HUDEP-2 (cell line): Measurements from ENCODE around the gene LMLN.
A peak's percentile ranks its signal among the peaks of the same experiment; 100 is the strongest.
"Not testable (repeated sequence)": the region's sequence is repeated elsewhere in the genome, so short reads cannot be mapped to it uniquely, and the experiment has no call there.

Experiments
- DNase-seq, 76 experiments: peaks; one replicate each; lab custom pipeline; 2025; ENCODE audit not compliant: unreplicated experiment in 76 of 76; lab: John Stamatoyannopoulos, UW

Gene LMLN

DNA sequence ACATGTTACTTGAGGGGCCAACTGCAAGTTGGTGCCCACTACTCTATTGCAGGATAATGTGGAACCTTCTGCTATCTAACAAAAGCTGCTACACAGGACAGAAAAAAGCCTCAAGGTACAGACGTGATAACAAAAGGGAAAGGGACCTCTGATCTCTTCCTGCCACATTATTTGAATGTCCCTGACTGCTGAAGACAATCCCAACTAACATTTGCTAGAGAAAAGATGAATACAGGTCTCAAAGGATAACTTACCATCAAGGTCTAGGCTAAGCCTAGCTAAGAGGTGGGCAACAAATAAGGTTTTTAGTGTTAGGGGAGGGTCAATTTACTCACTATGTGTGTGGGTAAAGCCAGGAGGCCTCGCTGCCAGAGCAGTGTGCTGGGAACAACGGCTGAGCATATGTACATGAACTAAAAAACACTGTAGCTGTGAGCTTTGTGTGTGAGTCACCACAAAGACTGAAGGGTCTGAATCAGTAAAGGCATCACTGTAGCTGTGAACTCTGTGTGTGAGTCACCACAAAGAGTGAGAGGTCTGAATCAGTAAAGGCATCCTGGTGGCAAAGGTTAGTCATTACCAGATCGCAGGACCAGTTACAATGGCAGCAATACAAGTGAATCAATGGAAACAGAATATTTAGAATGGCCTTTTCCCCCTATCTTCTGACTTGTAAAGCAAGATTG, 111.7 kb downstream of the LMLN start:
- DNase-seq = peak in 50 of 76 experiments; percentile 1 to 85 (median 41)

DNA sequence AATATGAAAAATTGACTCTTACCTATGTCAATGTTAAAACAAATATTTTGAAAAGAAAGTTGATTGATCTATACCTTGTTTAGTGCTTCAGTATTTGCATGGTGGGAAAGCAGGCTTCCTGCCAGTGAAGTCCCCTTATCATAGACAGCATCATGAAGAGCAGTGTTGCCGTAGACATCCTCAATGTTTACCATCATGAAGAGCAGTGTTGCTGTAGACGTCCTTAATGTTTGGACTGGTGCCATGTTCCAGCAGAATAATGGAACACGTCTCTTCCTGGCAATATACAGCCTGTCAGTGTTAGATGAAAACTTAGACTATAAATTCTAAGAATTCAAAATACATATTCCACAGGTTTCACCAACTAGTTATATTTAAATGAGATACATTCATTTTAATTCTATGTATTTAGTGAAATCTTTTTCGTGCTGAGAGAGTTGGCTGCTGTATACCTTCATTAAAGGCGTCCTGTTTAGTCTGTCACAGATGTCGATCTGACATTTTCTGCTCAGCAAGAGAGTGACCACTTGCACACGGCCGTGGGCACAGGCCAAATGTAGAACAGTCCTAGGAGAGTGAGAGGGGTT, 116.8 kb downstream of the LMLN start:
- no peak for DNase-seq

DNA sequence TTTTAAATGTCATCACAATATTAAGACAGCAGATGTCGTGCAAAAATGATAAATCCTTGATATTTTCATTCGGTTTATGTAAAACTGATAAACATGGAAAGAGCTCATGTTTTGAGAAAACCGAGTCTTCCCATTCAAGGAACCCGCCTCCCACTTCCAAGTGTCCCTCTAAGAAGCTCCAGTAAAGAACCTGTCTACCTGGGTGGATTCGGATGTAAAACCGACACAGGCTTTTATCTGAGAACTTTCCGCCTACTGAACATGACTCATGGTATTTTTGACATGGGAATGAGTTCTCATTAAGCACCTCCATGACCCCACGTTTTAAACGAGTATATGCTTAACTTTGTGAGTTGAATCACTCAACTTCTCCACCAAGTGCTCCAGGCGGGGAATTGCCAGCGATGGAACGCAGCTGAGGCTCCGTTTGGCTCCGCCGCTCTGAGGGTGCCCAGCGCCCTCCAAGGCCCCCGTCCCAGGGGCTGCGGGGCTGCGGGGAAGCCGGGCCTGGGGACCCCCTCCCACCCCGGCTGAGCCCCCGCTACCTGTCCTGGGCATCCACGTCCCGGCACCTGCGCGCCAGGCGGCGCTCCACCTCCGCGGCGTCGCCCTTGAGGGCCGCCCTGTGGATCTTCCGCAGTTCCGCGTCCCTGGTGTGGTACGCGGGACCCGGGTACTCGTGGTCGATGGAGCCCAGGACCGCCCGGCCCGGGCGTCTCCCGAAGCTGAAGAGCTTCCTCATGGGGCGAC, 119.9 kb downstream of the LMLN start:
- DNase-seq = peak in 18 of 76 experiments; percentile 1 to 51 (median 14)

DNA sequence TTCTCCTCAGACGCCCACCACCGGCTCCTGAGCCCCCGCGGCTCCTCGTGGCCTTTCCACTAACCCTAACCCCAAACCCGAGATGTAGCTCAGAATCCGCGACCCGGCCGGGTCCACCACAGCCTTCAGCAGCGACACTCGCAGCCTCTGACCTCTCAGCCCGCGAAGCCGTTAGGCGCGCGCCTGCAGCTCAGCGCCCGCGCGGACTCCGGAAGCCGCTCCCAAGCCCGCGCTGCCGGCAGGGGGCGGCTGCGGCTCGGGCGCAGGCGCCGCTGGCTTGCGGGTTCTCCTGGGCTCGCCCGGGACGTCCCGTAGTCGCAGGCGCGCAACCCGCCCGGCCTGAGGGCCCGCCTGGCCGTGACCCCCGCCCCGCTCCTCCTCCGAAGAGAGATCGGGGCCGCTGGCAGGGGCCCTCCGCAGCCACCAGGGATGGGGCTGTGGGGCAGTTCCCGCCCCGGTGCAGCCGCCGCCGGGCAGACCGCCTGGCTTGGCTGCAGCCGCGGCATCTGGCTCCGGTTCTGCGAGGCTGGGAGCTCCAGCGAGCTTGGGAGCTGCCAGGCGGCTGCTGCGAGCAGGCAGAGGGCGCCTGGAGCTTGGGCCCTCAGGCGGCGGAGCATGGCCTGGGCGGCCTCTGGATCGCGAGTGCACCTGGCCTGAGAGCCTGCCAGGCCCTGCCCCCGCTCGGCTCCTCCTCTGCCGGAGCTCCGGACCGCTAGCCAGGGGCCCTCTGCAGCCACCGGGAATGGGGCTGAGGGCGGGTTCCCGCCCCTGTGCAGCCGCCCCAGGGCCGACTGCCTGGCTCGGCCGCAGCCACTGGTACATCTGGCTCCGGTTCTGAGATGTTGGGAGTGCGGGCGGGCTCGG, 120.7 kb downstream of the LMLN start:
- peak in 67 of 76 experiments; percentile 5 to 82 (median 53) for DNase-seq

DNA sequence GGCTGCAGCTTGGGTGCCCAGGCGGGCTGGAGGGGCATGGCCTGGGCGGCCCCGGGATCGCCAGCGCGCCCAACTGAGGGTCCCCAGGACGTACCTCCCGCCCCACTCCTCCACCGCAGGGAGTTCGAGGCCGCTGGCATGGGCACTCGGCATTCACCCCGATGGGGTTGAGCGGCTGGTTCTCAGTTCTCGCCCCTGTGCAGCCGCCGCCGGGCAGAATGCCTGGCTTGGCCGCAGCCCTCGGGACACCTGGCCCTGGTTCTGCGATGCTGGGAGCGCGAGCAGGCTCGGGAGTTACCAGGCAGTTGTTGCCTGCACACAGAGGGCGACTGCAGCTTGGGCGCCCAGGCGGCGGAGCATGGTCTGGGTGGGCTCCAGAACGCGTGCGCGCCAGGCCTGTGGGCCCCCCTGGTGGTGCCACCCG, 121.4 kb downstream of the LMLN start:
- no peak for DNase-seq

DNA sequence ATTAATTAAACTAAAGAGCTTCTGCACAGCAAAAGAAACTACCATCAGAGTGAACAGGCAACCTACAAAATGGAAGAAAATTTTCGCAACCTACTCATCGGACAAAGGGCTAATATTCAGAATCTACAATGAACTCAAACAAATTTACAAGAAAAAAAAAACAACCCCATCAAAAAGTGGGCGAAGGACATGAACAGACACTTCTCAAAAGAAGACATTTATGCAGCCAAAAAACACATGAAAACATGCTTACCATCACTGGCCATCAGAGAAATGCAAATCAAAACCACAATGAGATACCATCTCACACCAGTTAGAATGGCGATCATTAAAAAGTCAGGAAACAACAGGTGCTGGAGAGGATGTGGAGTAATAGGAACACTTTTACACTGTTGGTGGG, 122.2 kb downstream of the LMLN start:
- DNase-seq = not testable (repeated sequence)

DNA sequence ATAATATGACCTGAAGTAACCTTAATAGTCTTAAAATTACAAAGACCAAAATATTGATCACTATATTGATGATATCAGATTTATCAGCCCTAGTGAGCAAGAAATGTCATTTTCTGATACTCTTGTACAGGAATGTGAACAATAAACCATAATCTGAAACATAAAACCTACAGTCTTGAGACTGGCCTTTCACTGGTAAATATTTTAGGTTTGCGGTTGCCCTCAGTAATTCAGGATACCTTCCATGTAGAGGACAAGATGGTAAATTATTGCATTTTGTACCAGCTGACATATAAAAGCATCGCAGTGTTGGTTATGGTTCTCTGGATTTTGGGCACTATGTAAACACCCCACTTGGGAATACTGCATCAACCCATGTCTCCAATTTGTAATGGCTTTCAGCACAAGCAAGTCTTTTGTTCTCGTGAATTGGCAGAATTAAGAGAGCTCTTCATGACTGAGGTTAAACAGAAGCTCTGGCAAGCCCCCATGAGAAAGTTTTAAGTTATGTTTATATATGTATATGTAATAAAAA, 128.5 kb downstream of the LMLN start:
- no peak for DNase-seq

DNA sequence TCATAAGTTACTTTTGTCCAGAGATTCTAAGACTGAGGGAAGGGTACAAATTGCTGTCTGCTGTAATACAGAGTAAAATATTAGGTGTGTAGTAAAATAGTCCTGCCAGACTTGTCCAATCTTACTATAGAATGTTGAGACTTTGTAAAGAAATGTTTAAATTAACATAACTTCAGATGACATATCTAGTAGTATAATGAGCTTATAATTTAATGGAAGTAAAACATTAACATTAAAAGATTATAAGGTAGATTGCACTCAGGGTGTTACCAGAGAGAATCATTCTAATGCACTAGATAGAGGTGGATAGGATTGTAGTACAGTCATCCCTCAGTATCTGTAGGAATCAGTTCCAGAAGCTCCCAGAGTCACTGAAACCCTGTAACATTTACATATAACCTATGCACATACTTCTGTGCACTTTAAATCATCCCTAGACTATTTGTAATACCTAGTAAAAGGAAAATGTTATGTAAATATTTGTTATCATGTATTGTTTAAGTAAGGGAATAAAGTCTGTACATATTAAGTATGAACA, 130.8 kb downstream of the LMLN start:
- no peak for DNase-seq

DNA sequence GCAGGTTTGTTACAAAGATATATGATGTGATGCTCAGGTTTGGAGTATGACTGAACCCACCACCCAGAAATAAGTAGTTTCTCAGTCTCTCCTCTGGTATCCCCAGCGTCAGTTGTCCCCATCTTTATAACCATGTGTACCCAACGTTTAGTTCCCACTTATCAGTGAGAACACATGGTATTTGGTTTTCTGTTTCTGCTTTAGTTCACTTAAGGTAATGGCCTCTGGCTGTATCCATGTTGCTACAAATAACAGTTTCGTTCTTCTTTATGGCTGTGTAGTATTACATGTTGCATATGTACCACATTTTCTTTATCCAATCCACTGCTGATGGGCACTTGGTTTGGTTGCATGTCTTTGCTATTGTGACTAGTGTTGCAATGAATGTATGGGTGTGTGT, 132.3 kb downstream of the LMLN start:
- DNase-seq = no peak

DNA sequence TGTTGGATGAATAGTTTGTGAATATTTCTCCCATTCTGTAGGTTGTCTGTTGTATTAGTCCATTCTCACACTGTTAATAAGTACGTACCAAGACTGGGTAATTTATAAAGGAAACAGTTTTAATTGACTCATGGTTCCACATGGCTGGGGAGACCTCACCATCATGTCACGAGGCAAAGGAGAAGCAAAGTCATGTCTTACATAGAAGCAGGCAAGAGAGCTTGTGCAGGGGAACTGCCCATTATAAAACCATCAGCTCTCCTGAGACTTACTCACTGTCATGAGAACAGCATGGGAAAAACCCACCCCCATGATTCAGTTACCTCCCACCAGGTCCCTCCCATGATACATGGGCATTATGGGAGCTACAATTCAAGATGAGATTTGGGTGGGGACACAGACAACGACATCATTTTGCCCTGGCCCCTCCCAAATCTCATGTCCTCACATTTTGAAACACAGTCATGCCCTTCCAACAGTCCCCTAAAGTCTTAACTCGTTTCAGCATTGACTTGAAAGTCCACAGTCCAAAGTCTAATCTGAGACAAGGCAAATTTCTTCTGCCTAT, 133.2 kb downstream of the LMLN start:
- DNase-seq = no peak
